K562 (cell line): ENCODE results near the gene MTO1. TPM values are rescaled to one million over a fixed set of nuclear protein-coding genes. Genes with fewer than 3 reads are reported as not detected.

Experiments
- CEBPG ChIP-seq, 3 experiments: fragments of 200-800 bp in 1 of 3; sonication (Bioruptor generic) in 1 of 3; sonication (generic) in 1 of 3; formaldehyde crosslinking in 1 of 3; IDR thresholded peaks in 2 of 3; conservative IDR thresholded peaks in 1 of 3; 2 replicates each; pipeline versions ENCODE4 v1.6.1 to v1.8.0; 2016 to 2022; ENCODE audit warnings: missing compliant biosample characterization in 2 of 3, missing genetic modification characterization in 2 of 3, mild to moderate bottlenecking in 1 of 3, missing genetic modification reagents in 1 of 3
- E2F1 ChIP-seq: sonication (generic); formaldehyde crosslinking; IDR thresholded peaks from 2 replicates; pipeline ENCODE4 v1.8.1; 2023; ENCODE audit warnings: mild to moderate bottlenecking, missing genetic modification reagents, moderate library complexity
- FIP1L1 ChIP-seq: fragments of 200-400 bp; formaldehyde crosslinking; IDR thresholded peaks from 2 replicates; pipeline ENCODE4 v1.6.1; 2018; ENCODE audit warnings: mild to moderate bottlenecking, low read depth, low read length; ENCODE audit not compliant: poor library complexity, severe bottlenecking
- HMGXB4 ChIP-seq: sonication (generic); formaldehyde crosslinking; IDR thresholded peaks from 2 replicates; pipeline ENCODE4 v1.8.1; 2023; ENCODE audit warnings: mild to moderate bottlenecking, missing genetic modification reagents
- NR2C1 ChIP-seq, 2 experiments: fragments of 450-650 bp; IDR thresholded peaks; 2 replicates each; pipeline ENCODE4 v1.6.1; 2017; ENCODE audit warnings: mild to moderate bottlenecking in 2 of 2, antibody characterized with exemption in 1 of 2, inconsistent platforms in 1 of 2, missing compliant biosample characterization in 1 of 2, missing genetic modification characterization in 1 of 2
- RBM34 ChIP-seq: fragments of 200-400 bp; formaldehyde crosslinking; IDR thresholded peaks from 2 replicates; pipeline ENCODE4 v1.6.1; 2018; ENCODE audit warnings: low read length, borderline replicate concordance; ENCODE audit not compliant: insufficient read depth
- SRSF9 ChIP-seq: fragments of 200-400 bp; formaldehyde crosslinking; IDR thresholded peaks from 2 replicates; pipeline ENCODE4 v1.6.1; 2017; ENCODE audit warnings: low read depth, low read length, borderline replicate concordance
- STAT6 ChIP-seq: sonication (generic); formaldehyde crosslinking; IDR thresholded peaks from 2 replicates; pipeline ENCODE4 v1.8.1; 2023; ENCODE audit warnings: mild to moderate bottlenecking, missing genetic modification reagents
- TCF15 ChIP-seq: fragments of 250-450 bp; sonication (Bioruptor Pico); IDR thresholded peaks from 2 replicates; pipeline ENCODE4 v1.8.0; 2022; ENCODE audit warnings: moderate library complexity, mild to moderate bottlenecking, inconsistent platforms
- ZBTB33 ChIP-seq: sonication (generic); formaldehyde crosslinking; IDR thresholded peaks from 2 replicates; pipeline ENCODE4 v1.8.1; 2023; ENCODE audit warnings: mild to moderate bottlenecking, missing genetic modification reagents
- ZC3H11A ChIP-seq: IDR thresholded peaks from 2 replicates; pipeline ENCODE4 v1.6.1; 2012; ENCODE audit warnings: low read depth, low read length, improper control_type of control experiment
- ZC3H8 ChIP-seq: fragments of 450-650 bp; IDR thresholded peaks from 2 replicates; pipeline ENCODE4 v1.6.1; 2017
- ZNF175 ChIP-seq: fragments of 200-800 bp; sonication (Bioruptor generic); IDR thresholded peaks from 2 replicates; pipeline ENCODE4 v1.6.1; 2016; ENCODE audit warnings: low read depth, mild to moderate bottlenecking, missing genetic modification characterization, missing compliant biosample characterization
- ZNF184 ChIP-seq: sonication (generic); formaldehyde crosslinking; IDR thresholded peaks from 2 replicates; pipeline ENCODE4 v1.5.0; 2020; ENCODE audit warnings: missing genetic modification reagents
- ZNF280B ChIP-seq: fragments of 250-450 bp; sonication (Bioruptor Pico); IDR thresholded peaks from 2 replicates; pipeline ENCODE4 v1.5.1; 2021; ENCODE audit warnings: mild to moderate bottlenecking
- ZZZ3 ChIP-seq: fragments of 450-650 bp; IDR thresholded peaks from 2 replicates; pipeline ENCODE4 v1.6.1; 2016; ENCODE audit warnings: antibody characterized with exemption, mild to moderate bottlenecking, moderate library complexity
- polyA plus RNA-seq, 8 experiments: library from polyadenylated mRNA; depleted of rRNA in 4 of 8; stranded (reverse) in 5 of 8; unstranded in 3 of 8; fragments of >200 nt; fragmentation: Nextera tagmentation in 2 of 8; fragmentation: Illumina TruSeq in 1 of 8; extraction: Ambion mirVana in 2 of 8; extraction: Trizol in 1 of 8; gene quantifications; 2 replicates each; pipeline versions ENCODE4 v1.2.1 to v1.2.3, GENCODE V29; 2011 to 2014; ENCODE audit warnings: inconsistent platforms in 1 of 8, missing spikeins in 1 of 8
- total RNA-seq, 7 experiments: library from RNA; depleted of rRNA in 6 of 7; stranded (reverse); fragments of >200 nt in 6 of 7; fragmentation: Illumina TruSeq in 2 of 7; extraction: Trizol in 2 of 7; gene quantifications; 2 replicates each; pipeline versions ENCODE4 v1.2.1 to v1.2.3, GENCODE V29; 2011 to 2021; ENCODE audit warnings: low replicate concordance in 1 of 7

Gene MTO1
- total and polyA plus RNA-seq, 9 of the 15 experiments (the other 6 are each of a cell fraction or from before 2014, with no cell fraction given), result 33.4 to 62.3 (median 50.6) TPM

- peak; percentile 53; the same call in 1 of the 2 replicates for TF ChIP-seq ZC3H11A
- no peak for TF ChIP-seq NR2C1 (IDR thresholded peaks at IDR 0.05)
- peak; percentile 28 for TF ChIP-seq NR2C1 (tag; IDR thresholded peaks at IDR 0.05)
- TF ChIP-seq RBM34, result no peak
- 0 out of 2 replicates have a peak, but pooled peaks have one; percentile 53 for TF ChIP-seq ZC3H8
- TF ChIP-seq SRSF9, result no peak
- TF ChIP-seq ZBTB33 (CRISPR knock-in tag), result peak; percentile 72
- peak; percentile 52; the same call in 1 of the 2 replicates for TF ChIP-seq ZNF175 (CRISPR knock-in tag)
- TF ChIP-seq HMGXB4 (CRISPR knock-in tag), result no peak
- no peak for TF ChIP-seq TCF15
- no peak for TF ChIP-seq ZNF280B (CRISPR knock-in tag)
- TF ChIP-seq CEBPG (CRISPR knock-in tag; IDR thresholded peaks at IDR 0.05), result no peak
- peak; percentile 51 to 79; a peak in 2 of 4 replicates for TF ChIP-seq CEBPG (tag; conservative IDR thresholded peaks at IDR 0.05 in 1 of 2, IDR thresholded peaks at IDR 0.05 in 1 of 2)
- TF ChIP-seq FIP1L1, result peak; percentile 99
- no peak for TF ChIP-seq E2F1 (CRISPR knock-in tag)
- no peak for TF ChIP-seq ZZZ3
- peak; percentile 77; the same call in 1 of the 2 replicates for TF ChIP-seq STAT6 (CRISPR knock-in tag)
- TF ChIP-seq ZNF184 (CRISPR knock-in tag), result no peak
Measured at GRCh38 chr6:73520688-73521350, 59.3 kb downstream of the MTO1 start, which contains the start of gene EEF1A1 (continued).
